GM18508 (cell line): ENCODE data around the gene OXNAD1.
A peak's percentile ranks its signal among the peaks of the same experiment; 100 is the strongest.
"Not testable (repeated sequence)": the region's sequence is repeated elsewhere in the genome, so short reads cannot be mapped to it uniquely, and the experiment has no call there.

ENCODE experiments used
- ATAC-seq: cut with Tn5 transposase; IDR thresholded peaks from one replicate; pipeline ENCODE4 v1.9.1; 2021; ENCODE audit warnings: moderate number of reproducible peaks; ENCODE audit not compliant: insufficient read depth, unreplicated experiment

Gene OXNAD1

DNA sequence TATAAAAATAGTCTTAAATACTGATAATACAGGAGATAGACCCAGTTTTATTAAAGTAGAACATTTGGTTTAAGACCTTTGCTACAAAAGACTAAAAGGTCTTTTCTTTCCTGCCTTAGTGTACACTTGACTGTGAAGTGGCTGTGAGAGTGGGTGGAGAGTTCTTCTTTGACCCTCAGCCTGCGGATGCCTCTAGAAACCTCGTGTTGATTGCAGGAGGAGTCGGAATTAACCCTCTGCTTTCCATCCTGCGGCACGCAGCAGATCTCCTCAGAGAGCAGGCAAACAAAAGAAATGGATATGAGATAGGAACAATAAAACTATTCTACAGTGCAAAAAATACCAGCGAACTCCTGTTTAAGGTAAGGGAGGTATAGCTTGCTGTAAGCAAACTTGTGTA is 36.5 kb downstream of the OXNAD1 start:
- ATAC-seq = no peak

DNA sequence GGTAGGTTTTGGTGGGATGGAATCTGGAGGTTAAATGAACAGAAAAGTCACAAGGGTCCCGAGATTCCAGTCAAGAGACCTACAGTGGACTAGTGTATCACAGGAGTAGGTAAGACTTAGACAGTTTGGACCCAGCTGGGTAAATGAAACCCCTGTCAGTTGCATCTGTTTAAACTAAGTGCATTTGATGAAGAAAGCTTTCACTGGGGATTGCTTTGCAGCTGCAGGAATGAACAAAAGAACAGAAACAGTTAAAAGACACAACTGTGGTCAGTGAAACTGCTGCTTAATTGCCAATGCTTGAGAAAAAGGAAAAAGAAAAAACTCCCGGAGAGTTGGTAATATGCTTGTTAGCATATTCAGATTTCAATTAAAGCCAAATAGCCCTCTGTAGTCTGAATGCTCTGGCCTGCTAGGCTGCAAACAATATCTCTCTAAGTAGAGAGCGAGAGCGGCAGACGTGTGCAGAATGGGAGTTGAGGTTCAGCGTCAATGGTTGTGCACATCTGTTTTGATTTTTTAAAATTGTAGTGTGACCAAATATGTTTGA is 37.1 kb downstream of the OXNAD1 start:
- no peak for ATAC-seq

- ATAC-seq = no peak
Measured at GRCh38 chr3:16303037-16303575, 38.1 kb downstream of the OXNAD1 start.

DNA sequence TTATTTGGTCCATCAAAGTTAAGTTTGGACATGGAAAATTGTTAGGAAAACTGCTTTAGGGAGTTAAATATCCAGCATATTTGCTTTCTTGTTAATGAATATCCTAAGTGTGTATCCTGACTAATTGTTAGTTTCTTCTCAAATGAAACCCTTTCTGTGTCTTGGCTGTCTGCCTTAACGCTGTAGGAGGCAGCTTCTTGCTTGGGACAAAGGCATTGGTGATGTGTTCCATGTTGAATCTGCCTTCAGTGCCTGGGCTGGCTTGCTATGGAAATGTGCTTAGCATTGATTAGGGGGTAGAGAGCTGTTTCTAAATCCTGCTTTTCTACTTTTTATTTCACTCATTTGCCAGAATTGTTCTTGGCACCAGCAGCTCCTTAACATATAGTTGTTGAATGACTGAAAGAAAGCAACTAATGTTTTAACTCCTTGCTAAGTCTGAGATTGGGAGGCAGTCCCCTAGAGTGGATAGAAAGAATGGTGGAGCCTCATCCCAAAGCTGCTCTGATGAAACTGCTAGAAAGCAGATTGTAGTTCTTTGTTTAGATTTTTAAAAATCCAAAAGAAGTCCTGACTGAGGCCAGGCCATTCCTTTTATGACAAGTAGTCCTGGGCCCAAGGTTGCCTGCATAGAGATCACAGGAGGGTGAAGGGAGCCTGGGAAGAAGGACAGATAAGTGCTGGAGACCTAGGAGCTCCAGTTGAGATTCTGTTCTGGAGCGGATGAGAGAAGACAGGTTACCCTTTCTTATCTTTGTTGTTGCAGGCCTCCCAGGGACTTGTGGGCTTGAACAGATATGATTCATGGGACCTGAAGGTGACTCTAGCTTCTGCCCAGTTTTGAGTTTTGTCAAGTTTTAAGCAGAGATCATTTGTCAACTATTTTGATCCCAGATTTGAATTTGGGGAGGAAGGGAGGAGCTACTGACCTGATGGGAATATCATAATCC is 39.3 kb downstream of the OXNAD1 start:
- ATAC-seq = no peak

DNA sequence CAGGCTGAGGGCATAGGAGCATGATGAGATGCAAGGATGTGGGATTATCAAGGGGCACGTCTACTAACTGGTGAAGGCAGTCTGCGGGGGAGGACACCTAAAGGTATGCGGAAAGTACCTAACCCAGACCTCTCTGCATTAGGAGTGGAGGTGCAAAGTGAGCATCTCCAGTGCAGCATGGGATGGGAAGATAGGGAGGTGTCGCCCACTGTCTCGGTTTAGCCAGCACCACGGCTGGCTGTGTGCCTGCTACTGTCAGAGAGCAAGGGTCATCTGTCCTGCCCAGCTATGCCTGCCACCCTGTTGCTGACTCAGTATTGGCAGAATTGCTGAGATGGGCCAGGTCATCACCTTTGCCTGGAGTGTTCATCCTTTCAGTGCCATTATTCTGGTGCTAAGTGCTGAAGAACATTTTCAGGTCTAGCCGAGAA is 40.1 kb downstream of the OXNAD1 start:
- no peak for ATAC-seq

DNA sequence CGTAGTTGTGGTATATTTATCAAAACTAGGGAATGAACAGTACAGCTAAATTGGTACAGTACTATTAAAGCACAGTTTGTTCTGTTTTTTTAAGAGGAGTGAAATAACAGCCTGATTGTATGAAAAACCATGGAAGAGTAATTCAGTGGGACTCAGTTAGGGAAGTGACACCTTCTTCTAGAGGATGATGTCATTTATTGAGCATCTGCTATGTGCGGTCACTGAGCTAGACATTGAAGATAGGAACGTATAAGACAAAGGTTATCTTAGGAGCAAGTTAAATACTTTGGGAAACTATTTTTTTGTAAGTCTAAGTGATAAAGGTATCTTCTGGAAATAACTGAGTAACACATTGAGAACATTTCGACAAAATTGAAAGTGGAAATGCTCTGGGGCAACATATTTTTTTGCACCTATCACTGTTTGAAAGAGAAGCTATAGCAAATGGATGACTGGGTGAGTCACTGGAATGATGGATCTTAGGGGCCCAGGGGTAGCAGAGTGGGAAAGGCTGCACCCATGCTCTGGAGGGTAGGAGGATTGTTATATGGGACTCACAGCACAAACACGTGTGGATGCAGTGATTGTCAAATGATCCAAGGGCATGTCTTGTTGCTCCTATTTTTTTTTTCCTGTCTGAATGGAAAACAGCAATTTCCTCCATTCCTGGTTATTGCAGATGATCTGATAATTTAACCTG is 43.0 kb downstream of the OXNAD1 start:
- no peak for ATAC-seq

- no peak for ATAC-seq
Measured at GRCh38 chr3:16308727-16309126, 43.7 kb downstream of the OXNAD1 start.

- peak; percentile 81 for ATAC-seq
Measured at GRCh38 chr3:16309558-16309957, 44.5 kb downstream of the OXNAD1 start.

DNA sequence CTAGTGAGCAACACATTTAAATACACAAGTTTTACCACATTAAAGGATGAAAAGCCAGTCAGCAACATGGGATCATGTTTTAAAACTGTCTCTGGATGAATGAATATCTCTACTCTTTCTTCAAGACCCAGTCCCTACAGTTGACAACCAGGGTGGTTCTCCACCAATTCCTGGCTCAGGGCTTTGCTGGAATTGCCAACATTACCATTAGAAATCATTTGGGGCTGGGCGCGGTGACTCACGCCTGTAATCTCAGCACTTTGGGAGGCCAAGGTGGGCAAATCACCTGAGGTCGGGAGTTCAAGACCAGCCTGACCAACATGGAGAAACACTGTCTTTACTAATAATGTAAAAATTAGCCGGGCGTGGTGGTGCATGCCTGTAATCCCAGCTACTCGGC is 45.5 kb downstream of the OXNAD1 start:
- not testable (repeated sequence) for ATAC-seq

DNA sequence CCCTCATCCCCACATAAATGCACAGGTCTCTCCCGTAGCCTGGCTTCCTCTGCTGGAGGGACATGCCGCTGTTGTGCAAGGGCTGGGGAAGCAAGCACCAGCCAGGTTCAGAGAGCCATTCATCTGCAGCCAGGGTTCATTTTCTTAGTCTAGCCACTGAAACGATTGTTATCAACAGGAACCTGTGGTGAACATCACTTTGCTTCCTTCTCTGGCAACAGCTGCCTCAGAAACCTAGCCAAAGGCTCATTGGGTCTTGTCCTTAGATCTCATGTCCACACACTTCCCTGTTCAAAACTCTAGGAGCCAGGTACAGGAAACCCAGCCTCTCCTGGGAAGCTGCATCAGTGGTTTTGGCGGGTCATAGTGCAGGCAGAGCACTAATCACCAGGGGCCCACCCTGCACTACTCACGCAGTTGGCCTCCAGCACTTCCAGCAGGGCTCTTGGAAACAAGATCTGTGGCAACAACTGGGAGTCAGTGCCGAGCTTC is 47.0 kb downstream of the OXNAD1 start:
- ATAC-seq = no peak

DNA sequence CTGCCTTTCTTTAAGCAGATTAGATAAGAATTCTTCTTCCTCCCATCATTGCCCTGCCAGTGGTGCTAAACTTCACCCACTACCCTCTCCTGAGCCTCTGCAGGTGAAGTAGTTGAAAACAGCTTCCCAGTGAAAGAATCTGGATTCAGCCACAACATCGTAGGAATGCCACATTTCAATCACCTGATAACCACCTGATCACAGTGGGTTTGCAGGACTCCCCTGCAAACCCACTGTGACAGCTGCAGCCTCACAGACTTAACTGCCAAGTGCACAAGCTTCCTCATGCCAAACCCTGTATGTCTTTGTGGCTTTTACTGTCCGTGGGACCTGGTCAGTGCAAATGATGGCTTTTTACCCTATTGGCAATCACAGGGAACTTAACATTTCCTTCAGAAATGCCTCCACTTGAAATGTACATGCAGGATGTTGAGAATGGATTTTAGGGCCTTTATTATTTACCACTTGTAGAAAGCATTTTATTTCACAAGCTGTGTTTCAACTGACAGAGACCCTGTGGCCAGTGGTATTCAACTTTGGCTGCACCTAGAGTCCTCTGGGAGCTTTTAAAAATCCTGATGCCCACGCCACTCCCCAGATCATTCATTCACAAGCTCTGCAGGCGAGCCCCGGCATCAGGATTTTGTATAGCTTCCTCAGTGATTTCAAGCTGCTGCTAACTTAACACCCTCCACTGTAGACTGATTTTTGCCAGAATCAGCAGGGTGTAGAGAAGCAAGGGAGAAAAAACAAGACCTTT is 49.1 kb downstream of the OXNAD1 start:
- no peak for ATAC-seq

GRCh38 chr3:16315623-16316022 is 50.6 kb downstream of the OXNAD1 start:
- no peak for ATAC-seq

DNA sequence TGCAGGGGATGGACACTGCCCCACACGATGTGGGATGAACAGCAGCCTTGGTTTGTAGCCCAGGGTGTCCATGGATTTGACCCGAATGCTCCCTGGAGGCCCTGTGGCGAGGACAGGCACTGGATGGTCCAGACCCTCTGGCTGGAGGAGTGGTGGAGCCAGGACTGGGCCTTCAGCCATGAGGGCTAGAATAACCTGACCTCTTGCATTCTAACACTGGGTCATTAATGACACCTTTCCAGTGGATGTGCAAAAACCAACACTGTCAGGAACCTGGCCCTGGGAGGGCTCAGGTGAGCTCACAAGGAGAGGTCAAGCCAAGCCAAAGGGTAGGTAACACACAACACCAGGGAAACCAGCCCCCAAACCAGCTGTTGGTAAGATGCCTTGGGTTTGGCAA is 51.4 kb downstream of the OXNAD1 start:
- ATAC-seq = no peak

- no peak for ATAC-seq
Measured at GRCh38 chr3:16316847-16317560, 52.0 kb downstream of the OXNAD1 start.

DNA sequence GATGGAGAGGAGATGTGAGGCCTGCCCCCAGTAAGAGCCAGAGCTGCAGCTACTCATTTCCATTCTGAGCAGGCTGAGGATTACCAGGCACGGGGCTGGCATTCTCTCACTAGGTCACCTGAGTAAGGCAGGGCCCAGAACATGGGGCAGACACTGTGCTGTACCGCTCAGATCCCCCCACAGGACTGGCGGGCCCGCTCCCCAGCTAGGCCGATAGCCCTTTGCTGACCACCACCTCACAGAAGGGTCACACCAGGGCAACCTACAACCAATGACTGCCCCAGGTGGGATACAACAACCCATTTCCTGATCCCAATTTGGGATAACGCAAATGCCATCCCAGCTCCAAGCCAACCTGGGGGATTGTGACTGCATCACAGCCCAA is 52.5 kb downstream of the OXNAD1 start:
- ATAC-seq = no peak

DNA sequence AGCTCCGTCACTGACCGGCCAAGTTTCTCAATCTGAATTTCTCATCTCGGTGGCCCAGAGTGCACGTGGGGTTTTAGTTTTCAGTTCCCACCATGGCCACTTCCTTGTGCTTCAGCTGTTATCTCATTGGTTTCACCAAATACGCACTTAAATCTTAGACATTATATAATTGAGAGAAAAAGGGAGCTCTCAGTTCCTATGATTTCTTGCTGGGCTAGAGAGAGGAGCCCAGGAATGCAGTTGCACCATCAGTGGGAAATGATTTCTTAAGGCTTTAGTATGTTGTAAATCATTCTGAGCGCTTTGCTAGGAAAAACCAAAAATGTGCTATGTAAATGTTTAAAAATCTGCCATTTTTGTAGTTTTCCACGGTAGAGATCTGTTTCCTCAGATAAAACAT is 53.2 kb downstream of the OXNAD1 start:
- no peak for ATAC-seq

DNA sequence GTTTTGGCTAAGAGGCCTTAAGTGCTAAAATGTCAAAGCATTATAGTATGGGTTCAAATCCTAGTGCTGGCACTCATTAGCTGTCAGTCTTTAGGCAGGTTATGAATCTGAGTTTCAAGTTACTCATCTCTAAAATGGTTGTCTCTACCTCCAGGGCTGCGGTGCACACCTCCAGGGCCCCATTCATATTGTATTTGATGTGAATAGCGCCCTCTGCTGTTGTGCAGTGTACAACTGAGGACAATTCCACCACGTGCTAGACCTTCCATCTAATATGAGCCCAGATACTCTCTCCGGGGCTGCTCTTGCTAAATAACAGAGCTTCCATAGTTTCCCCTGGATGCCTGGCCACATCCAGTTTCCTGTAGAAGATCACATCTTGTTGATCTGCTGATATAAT is 54.3 kb downstream of the OXNAD1 start:
- no peak for ATAC-seq

DNA sequence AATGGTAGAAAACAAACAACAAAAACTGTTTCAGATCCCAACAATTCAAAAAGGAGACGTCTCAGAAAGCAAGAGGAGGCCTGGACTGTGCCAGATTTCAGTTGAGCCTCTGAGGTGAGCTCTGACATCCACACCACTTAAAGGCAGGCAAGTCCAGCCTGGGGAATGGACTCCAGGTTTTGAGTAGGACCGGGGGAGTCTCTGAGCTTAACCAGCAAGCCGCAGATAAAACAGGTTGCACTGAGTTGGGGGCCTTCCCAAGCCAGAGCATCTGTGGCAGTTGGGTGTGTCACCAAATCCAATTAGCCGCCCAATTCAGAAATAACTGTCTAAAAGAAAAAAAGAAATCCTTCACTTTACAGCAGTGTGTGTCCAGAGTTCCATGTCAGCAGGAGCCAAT is 54.7 kb downstream of the OXNAD1 start:
- no peak for ATAC-seq

- no peak for ATAC-seq
Measured at GRCh38 chr3:16320711-16321110, 55.7 kb downstream of the OXNAD1 start.

- ATAC-seq = no peak
Measured at GRCh38 chr3:16322189-16322588, 57.2 kb downstream of the OXNAD1 start.
